ENCODE results near the gene KCNT2.

Gene KCNT2

GRCh38 chr1:196401452-196401833, 206.8 kb downstream of the KCNT2 start:
- DNase-seq (ENCODE audit: low read depth in 2 of 2), result no peak

GRCh38 chr1:196400478-196401451, 207.5 kb downstream of the KCNT2 start:
- no peak for DNase-seq (ENCODE audit: low read depth in 2 of 2)

GRCh38 chr1:196399713-196400112, 208.5 kb downstream of the KCNT2 start:
- DNase-seq (ENCODE audit: low read depth in 2 of 2), result no peak

GRCh38 chr1:196393742-196394141, 214.5 kb downstream of the KCNT2 start:
- DNase-seq (ENCODE audit: low read depth in 2 of 2), result no peak

- no peak for DNase-seq (ENCODE audit: low read depth in 2 of 2)
These were observed 215.0 kb downstream of the KCNT2 start for GRCh38 chr1:196393282-196393681.

- DNase-seq (ENCODE audit: low read depth in 2 of 2), result no peak
These were observed 220.5 kb downstream of the KCNT2 start for GRCh38 chr1:196387766-196388165.

- no peak for DNase-seq (ENCODE audit: low read depth in 2 of 2)
These were observed 223.1 kb downstream of the KCNT2 start for GRCh38 chr1:196385109-196385508.

GRCh38 chr1:196382383-196382782, 225.9 kb downstream of the KCNT2 start:
- no peak for DNase-seq (ENCODE audit: low read depth in 2 of 2)

GRCh38 chr1:196381544-196381943, 226.7 kb downstream of the KCNT2 start:
- no peak for DNase-seq (ENCODE audit: low read depth in 2 of 2)

GRCh38 chr1:196380316-196380715, 227.9 kb downstream of the KCNT2 start:
- no peak for DNase-seq (ENCODE audit: low read depth in 2 of 2)

GRCh38 chr1:196377811-196378210, 230.4 kb downstream of the KCNT2 start:
- DNase-seq (ENCODE audit: low read depth in 2 of 2), result no peak

- no peak for DNase-seq (ENCODE audit: low read depth in 2 of 2)
These were observed 231.5 kb downstream of the KCNT2 start for GRCh38 chr1:196376630-196377328.

GRCh38 chr1:196373798-196374197, 234.4 kb downstream of the KCNT2 start:
- DNase-seq (ENCODE audit: low read depth in 2 of 2), result no peak

GRCh38 chr1:196372896-196373536, 235.2 kb downstream of the KCNT2 start:
- no peak for DNase-seq (ENCODE audit: low read depth in 2 of 2)

GRCh38 chr1:196367838-196368237, 240.4 kb downstream of the KCNT2 start:
- DNase-seq (ENCODE audit: low read depth in 2 of 2), result no peak

GRCh38 chr1:196366817-196367495, 241.3 kb downstream of the KCNT2 start:
- DNase-seq (ENCODE audit: low read depth in 2 of 2), result no peak

- no peak for DNase-seq (ENCODE audit: low read depth in 2 of 2)
These were observed 247.0 kb downstream of the KCNT2 start for GRCh38 chr1:196361112-196361714.

GRCh38 chr1:196357913-196358312, 250.3 kb downstream of the KCNT2 start:
- DNase-seq (ENCODE audit: low read depth in 2 of 2), result no peak

GRCh38 chr1:196355206-196355786, 252.9 kb downstream of the KCNT2 start:
- no peak for DNase-seq (ENCODE audit: low read depth in 2 of 2)

- DNase-seq (ENCODE audit: low read depth in 2 of 2), result no peak
These were observed 263.8 kb downstream of the KCNT2 start for GRCh38 chr1:196344453-196344852.

GRCh38 chr1:196324345-196324744, 283.9 kb downstream of the KCNT2 start:
- DNase-seq (ENCODE audit: low read depth in 2 of 2), result no peak
